K562 (cell line): ENCODE results near the gene TEX54. TPM values are rescaled to one million over a fixed set of nuclear protein-coding genes. Genes with fewer than 3 reads are reported as not detected.

Experiments used
- ATF4 ChIP-seq: fragments of 450-650 bp; formaldehyde crosslinking; IDR thresholded peaks from 2 replicates; pipeline ENCODE4 v1.4.0; 2022; ENCODE audit warnings: mild to moderate bottlenecking, moderate library complexity
- BCL6 ChIP-seq: fragments of 250-450 bp; sonication (Bioruptor Pico); IDR thresholded peaks from 2 replicates; pipeline ENCODE4 v1.4.0; 2020
- CAMTA2 ChIP-seq: fragments of 250-450 bp; sonication (Bioruptor Pico); conservative IDR thresholded peaks from 2 replicates; pipeline ENCODE4 v1.5.1; 2022
- DMBX1 ChIP-seq: fragments of 250-450 bp; sonication (Bioruptor Pico); IDR thresholded peaks from 2 replicates; pipeline ENCODE4 v1.8.0; 2022; ENCODE audit warnings: inconsistent platforms, mild to moderate bottlenecking, moderate library complexity, borderline replicate concordance
- FOXJ2 ChIP-seq: fragments of 200-800 bp; sonication (Bioruptor generic); IDR thresholded peaks from 2 replicates; pipeline ENCODE4 v1.6.1; 2016; ENCODE audit warnings: missing genetic modification characterization, missing compliant biosample characterization
- GMEB1 ChIP-seq: fragments of 250-450 bp; sonication (Bioruptor Pico); IDR thresholded peaks from 2 replicates; pipeline ENCODE4 v1.4.0; 2020; ENCODE audit warnings: mild to moderate bottlenecking
- HDAC3 ChIP-seq: fragments of 450-650 bp; IDR thresholded peaks from 2 replicates; pipeline ENCODE4 v1.6.1; 2018; ENCODE audit warnings: borderline replicate concordance, mild to moderate bottlenecking, moderate library complexity; ENCODE audit not compliant: partially characterized antibody
- HINFP ChIP-seq: fragments of 450-650 bp; conservative IDR thresholded peaks from 2 replicates; pipeline ENCODE4 v1.6.1; 2016; ENCODE audit warnings: missing genetic modification characterization, low read depth, mild to moderate bottlenecking, control low read depth, missing compliant biosample characterization
- HLTF ChIP-seq: fragments of 450-650 bp; IDR thresholded peaks from 2 replicates; pipeline ENCODE4 v1.6.1; 2016
- LCOR ChIP-seq: sonication (generic); formaldehyde crosslinking; IDR thresholded peaks from 2 replicates; pipeline ENCODE4 v1.8.0; 2022; ENCODE audit warnings: mild to moderate bottlenecking, missing genetic modification reagents
- LEF1 ChIP-seq: fragments of 450-650 bp; IDR thresholded peaks from 2 replicates; pipeline ENCODE4 v1.6.1; 2016; ENCODE audit warnings: mild to moderate bottlenecking
- NFXL1 ChIP-seq: fragments of 450-650 bp; formaldehyde crosslinking; IDR thresholded peaks from 2 replicates; pipeline ENCODE4 v1.4.0; 2021; ENCODE audit warnings: mild to moderate bottlenecking
- PHTF2 ChIP-seq: fragments of 250-450 bp; sonication (Bioruptor Pico); IDR thresholded peaks from 2 replicates; pipeline ENCODE4 v1.5.0; 2021; ENCODE audit warnings: mild to moderate bottlenecking
- POLR3G ChIP-seq: IDR thresholded peaks from 2 replicates; pipeline ENCODE4 v1.6.1; 2011; ENCODE audit not compliant: insufficient read length, insufficient replicate concordance; ENCODE audit errors: extremely low read depth
- POU5F1 ChIP-seq: fragments of 150-350 bp; IDR thresholded peaks from 2 replicates; pipeline ENCODE4 v1.6.1; 2014; ENCODE audit warnings: borderline replicate concordance, low read length, low read depth, mild to moderate bottlenecking; ENCODE audit not compliant: partially characterized antibody
- PREB ChIP-seq: sonication (generic); formaldehyde crosslinking; IDR thresholded peaks from 2 replicates; pipeline ENCODE4 v1.8.1; 2023; ENCODE audit warnings: mild to moderate bottlenecking, missing genetic modification reagents
- SMAD4 ChIP-seq: fragments of 250-450 bp; sonication (Bioruptor Pico); conservative IDR thresholded peaks from 2 replicates; pipeline ENCODE4 v1.8.0; 2021; ENCODE audit warnings: inconsistent platforms, mild to moderate bottlenecking, moderate library complexity
- SMARCC2 ChIP-seq: fragments of 450-650 bp; IDR thresholded peaks from 2 replicates; pipeline ENCODE4 v1.6.1; 2017; ENCODE audit warnings: antibody characterized with exemption, moderate library complexity, mild to moderate bottlenecking, low read depth
- TCFL5 ChIP-seq: fragments of 250-450 bp; sonication (Bioruptor Pico); conservative IDR thresholded peaks from 2 replicates; pipeline ENCODE4 v1.6.1; 2021; ENCODE audit warnings: mild to moderate bottlenecking, moderate library complexity, matching md5 sums
- ZFP1 ChIP-seq: fragments of 450-650 bp; formaldehyde crosslinking; IDR thresholded peaks from 2 replicates; pipeline ENCODE4 v1.4.0; 2020; ENCODE audit warnings: mild to moderate bottlenecking, mixed read lengths
- ZKSCAN3 ChIP-seq: fragments of 250-450 bp; sonication (Bioruptor Pico); IDR thresholded peaks from 2 replicates; pipeline ENCODE4 v1.4.0; 2020
- ZNF274 ChIP-seq: IDR thresholded peaks from 2 replicates; pipeline ENCODE4 v1.6.1; 2011; ENCODE audit warnings: low read depth, mild to moderate bottlenecking, low read length, moderate library complexity, borderline replicate concordance
- ZNF311 ChIP-seq: fragments of 250-450 bp; sonication (Bioruptor Pico); IDR thresholded peaks from 2 replicates; pipeline ENCODE4 v1.4.0; 2020; ENCODE audit warnings: mild to moderate bottlenecking, moderate library complexity
- ZNF444 ChIP-seq: fragments of 250-450 bp; sonication (Bioruptor Pico); IDR thresholded peaks from 2 replicates; pipeline ENCODE4 v1.4.0; 2020; ENCODE audit warnings: mild to moderate bottlenecking, moderate library complexity
- ZNF830 ChIP-seq: fragments of 250-450 bp; sonication (Bioruptor Pico); IDR thresholded peaks from 2 replicates; pipeline ENCODE4 v1.5.0; 2021; ENCODE audit warnings: mild to moderate bottlenecking
- polyA plus RNA-seq, 8 experiments: library from polyadenylated mRNA; depleted of rRNA in 4 of 8; stranded (reverse) in 5 of 8; unstranded in 3 of 8; fragments of >200 nt; fragmentation: Nextera tagmentation in 2 of 8; fragmentation: Illumina TruSeq in 1 of 8; extraction: Ambion mirVana in 2 of 8; extraction: Trizol in 1 of 8; gene quantifications; 2 replicates each; pipeline versions ENCODE4 v1.2.1 to v1.2.3, GENCODE V29; 2011 to 2014; ENCODE audit warnings: inconsistent platforms in 1 of 8, missing spikeins in 1 of 8
- total RNA-seq, 7 experiments: library from RNA; depleted of rRNA in 6 of 7; stranded (reverse); fragments of >200 nt in 6 of 7; fragmentation: Illumina TruSeq in 2 of 7; extraction: Trizol in 2 of 7; gene quantifications; 2 replicates each; pipeline versions ENCODE4 v1.2.1 to v1.2.3, GENCODE V29; 2011 to 2021; ENCODE audit warnings: low replicate concordance in 1 of 7

Gene TEX54
- total and polyA plus RNA-seq, 9 of the 15 experiments (the other 6 are each of a cell fraction or from before 2014, with no cell fraction given), result not detected

GRCh38 chr11:62860835-62861563 is 28.4 kb upstream of the TEX54 start (continued):
- TF ChIP-seq ATF4 (CRISPR knock-in tag) (peak; percentile 62; the same call in 1 of the 2 replicates), CAMTA2 (CRISPR knock-in tag) (no peak), ZNF274 (no peak), HLTF (no peak), ZKSCAN3 (CRISPR knock-in tag) (peak; percentile 45; the same call in 1 of the 2 replicates), POU5F1 (no peak), ZFP1 (CRISPR knock-in tag) (peak; percentile 60; the same call in 1 of the 2 replicates), DMBX1 (CRISPR knock-in tag) (peak; percentile 74; the same call in 1 of the 2 replicates), HINFP (tag) (0 out of 2 replicates have a peak, but pooled peaks have one; percentile 22), ZNF830 (no peak), LEF1 (no peak), SMAD4 (CRISPR knock-in tag) (peak; percentile 23), FOXJ2 (tag) (no peak), SMARCC2 (no peak), NFXL1 (CRISPR knock-in tag) (peak; percentile 81; the same call in 1 of the 2 replicates), POLR3G (no peak), ZNF444 (CRISPR knock-in tag) (no peak; the same call in 1 of the 2 replicates), GMEB1 (CRISPR knock-in tag) (0 out of 2 replicates have a peak, but pooled peaks have one; percentile 46), BCL6 (peak; percentile 63; the same call in 1 of the 2 replicates), LCOR (CRISPR knock-in tag) (no peak), ZNF311 (CRISPR knock-in tag) (peak; percentile 86), TCFL5 (CRISPR knock-in tag) (no peak), HDAC3 (no peak), PREB (CRISPR knock-in tag) (0 out of 2 replicates have a peak, but pooled peaks have one; percentile 21), PHTF2 (CRISPR knock-in tag) (no peak)
